ENCODE data around the gene B3GALT5. TPM values are rescaled to one million over a fixed set of nuclear protein-coding genes. Genes with fewer than 3 reads are reported as not detected.

B3GALT5 gene
- total and polyA plus RNA-seq, 8 donors: 0.12 to 8.3 (median 2.7) TPM; not detected in 1

DNA sequence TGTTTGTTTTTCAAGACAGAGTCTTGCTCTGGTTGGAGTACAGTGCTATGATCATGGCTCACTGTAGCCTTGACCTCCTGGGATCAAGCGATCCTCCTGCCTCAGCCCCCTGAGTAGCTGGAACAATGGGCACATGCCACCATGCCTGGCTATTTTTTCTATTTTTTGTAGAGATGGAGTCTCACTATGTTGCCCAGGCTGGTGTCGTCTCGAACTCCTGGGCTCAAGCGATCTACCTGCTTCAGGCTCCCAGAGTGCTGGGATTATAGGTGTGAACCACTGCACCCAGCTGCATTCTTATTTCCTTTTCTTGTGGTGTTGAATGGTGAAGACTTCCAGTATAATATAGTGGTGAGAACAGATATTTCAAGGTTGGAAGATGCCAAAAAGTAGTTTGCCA is 28.0 kb downstream of the B3GALT5 start:
- TF ChIP-seq POLR2A (IDR thresholded peaks at IDR 0.05): no peak
- TF ChIP-seq EP300 (IDR thresholded peaks at IDR 0.05): no peak
- TF ChIP-seq, protein P1, sequence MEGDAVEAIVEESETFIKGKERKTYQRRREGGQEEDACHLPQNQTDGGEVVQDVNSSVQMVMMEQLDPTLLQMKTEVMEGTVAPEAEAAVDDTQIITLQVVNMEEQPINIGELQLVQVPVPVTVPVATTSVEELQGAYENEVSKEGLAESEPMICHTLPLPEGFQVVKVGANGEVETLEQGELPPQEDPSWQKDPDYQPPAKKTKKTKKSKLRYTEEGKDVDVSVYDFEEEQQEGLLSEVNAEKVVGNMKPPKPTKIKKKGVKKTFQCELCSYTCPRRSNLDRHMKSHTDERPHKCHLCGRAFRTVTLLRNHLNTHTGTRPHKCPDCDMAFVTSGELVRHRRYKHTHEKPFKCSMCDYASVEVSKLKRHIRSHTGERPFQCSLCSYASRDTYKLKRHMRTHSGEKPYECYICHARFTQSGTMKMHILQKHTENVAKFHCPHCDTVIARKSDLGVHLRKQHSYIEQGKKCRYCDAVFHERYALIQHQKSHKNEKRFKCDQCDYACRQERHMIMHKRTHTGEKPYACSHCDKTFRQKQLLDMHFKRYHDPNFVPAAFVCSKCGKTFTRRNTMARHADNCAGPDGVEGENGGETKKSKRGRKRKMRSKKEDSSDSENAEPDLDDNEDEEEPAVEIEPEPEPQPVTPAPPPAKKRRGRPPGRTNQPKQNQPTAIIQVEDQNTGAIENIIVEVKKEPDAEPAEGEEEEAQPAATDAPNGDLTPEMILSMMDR (IDR thresholded peaks at IDR 0.05): no peak
- no peak for TF ChIP-seq POLR2AphosphoS5 (IDR thresholded peaks at IDR 0.05)
- H3K9me3 ChIP-seq: no peaks in the 10 kb centered on the region
- 94 to 100% (median 96%) methylated on average over 4 of the region's 4 CpGs for WGBS, 5 donors
- H3K27me3 ChIP-seq: peaks cover 0 to 13% (median 0%) of the 10 kb centered on the region in 3 donors
- H3K4me3 ChIP-seq: no peak overlapping the region
- no peak overlapping the region for H3K27ac ChIP-seq
- peaks cover 0 to 34% (median 13%) of the 10 kb centered on the region in 4 donors for H3K4me1 ChIP-seq
- intact Hi-C loops (cut with DNase I; ENCODE audit: low total_unique reads): no loop called here
- no peak for DNase-seq
- H3K36me3 ChIP-seq: no peaks in the 10 kb centered on the region

DNA sequence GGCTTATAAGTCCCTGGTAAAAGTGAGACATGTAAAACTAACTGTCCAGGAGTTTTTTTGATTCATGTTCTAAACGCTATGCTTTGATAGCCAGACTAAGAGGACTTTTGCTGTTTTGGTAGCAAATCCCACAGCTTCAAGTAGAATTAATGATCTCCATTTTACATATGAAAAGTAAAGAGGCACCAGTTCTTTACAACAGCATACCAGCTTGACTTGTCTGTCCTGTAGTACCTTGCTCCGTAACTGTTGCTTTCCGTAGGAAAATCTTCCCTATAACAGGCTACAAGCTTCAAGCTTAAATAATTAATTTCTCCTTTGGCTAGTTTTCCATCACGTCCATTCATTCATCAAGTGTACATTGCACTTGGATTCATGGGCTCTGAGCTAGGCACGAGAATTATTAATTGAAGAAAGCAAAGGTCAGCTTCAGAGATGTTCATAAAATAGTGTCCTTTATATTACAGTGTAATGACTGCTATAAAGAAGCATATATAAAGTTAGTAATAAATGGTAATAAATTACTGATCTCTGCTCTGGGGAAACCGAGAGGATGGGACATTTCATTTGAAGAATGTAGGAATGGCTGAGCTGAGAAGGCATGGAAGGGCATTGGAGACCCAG is 29.2 kb downstream of the B3GALT5 start:
- no peaks in the 10 kb centered on the region for H3K9me3 ChIP-seq
- peaks cover 0 to 9% (median 0%) of the 10 kb centered on the region in 3 donors for H3K27me3 ChIP-seq
- H3K36me3 ChIP-seq: no peaks in the 10 kb centered on the region
- no peak overlapping the region for H3K27ac ChIP-seq
- intact Hi-C loops (cut with DNase I; ENCODE audit: low total_unique reads): no loop called here
- 61 to 75% (median 68%) methylated on average over 6 of the region's 6 CpGs for WGBS, 5 donors
- no peak overlapping the region for H3K4me3 ChIP-seq
- no peak for DNase-seq
- H3K4me1 ChIP-seq: peaks cover 0 to 34% (median 13%) of the 10 kb centered on the region in 4 donors
- TF ChIP-seq EP300 (IDR thresholded peaks at IDR 0.05) (no peak), POLR2AphosphoS5 (IDR thresholded peaks at IDR 0.05) (no peak), POLR2A (IDR thresholded peaks at IDR 0.05) (no peak)
- TF ChIP-seq, protein P1 (IDR thresholded peaks at IDR 0.05): no peak

DNA sequence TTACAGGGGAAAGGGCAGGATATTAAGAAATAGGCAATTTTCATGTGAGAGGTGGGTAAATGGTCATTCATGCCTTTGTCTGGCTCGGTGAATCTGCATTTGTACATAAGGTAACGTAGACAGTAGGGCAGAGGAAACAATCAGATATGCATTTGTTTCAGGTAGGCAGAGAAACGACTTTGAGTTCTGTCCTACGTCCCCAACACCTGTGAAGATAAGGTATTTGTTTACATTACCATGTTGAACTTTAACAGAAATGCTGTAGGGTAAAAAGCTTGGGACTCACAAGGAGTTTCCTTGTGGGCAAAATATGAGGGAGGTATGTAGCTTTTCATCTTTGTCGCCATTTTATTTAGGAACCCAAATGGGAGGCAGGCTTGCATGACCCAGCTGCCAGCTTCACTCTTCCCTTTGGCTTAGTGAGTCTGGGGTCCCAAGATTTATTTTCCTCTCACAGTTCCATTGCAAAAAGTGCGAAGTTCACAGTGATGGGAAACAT is 31.4 kb downstream of the B3GALT5 start:
- Histone ChIP-seq H3K27me3 (no peaks in the 10 kb centered on the region), H3K9me3 (no peaks in the 10 kb centered on the region), H3K4me3 (no peak overlapping the region), H3K4me1 (peaks cover 0 to 25% (median 7%) of the 10 kb centered on the region in 4 donors), H3K27ac (peak overlapping the region in 1 of 5 donors; percentile 40), H3K36me3 (no peaks in the 10 kb centered on the region)
- TF ChIP-seq, protein P1 (IDR thresholded peaks at IDR 0.05): no peak
- no peak for TF ChIP-seq EP300 (IDR thresholded peaks at IDR 0.05)
- TF ChIP-seq POLR2A (IDR thresholded peaks at IDR 0.05): no peak
- no peak for TF ChIP-seq POLR2AphosphoS5 (IDR thresholded peaks at IDR 0.05)
- intact Hi-C loops (cut with DNase I; ENCODE audit: low total_unique reads): no loop called here
- WGBS, 5 donors: 39 to 50% (median 44%) methylated on average over 6 of the region's 6 CpGs
- DNase-seq: peak in 1 of 2 donors; percentile 65

DNA sequence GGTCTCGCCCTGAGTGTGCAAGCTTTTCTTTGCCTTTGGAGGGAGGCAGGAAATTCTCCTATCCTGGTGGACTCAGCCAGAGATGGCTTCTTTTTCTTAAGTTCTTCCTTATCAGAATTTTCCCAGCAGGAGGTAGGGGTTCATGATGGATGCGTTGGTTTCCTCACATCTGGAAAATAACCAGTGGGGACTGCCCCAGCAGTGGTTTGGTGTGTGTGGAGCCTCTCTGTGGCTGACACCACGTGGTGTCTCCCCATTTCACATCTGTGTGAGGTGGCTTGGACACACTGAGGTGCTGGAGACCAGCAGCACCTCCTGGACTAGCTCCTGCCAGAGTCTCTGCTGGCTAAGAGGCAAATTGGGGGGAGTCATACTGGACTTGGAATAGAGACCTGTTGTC is 32.6 kb downstream of the B3GALT5 start:
- WGBS, 5 donors: 67 to 86% (median 76%) methylated on average over 3 of the region's 3 CpGs
- intact Hi-C loops (cut with DNase I; ENCODE audit: low total_unique reads): no loop called here

More for the DNA sequence above, 32.6 kb downstream of the B3GALT5 start:
- DNase-seq: no peak
- no peak overlapping the region for H3K4me3 ChIP-seq
- no peaks in the 10 kb centered on the region for H3K27me3 ChIP-seq
- H3K27ac ChIP-seq: no peak overlapping the region
- H3K9me3 ChIP-seq: no peaks in the 10 kb centered on the region
- H3K4me1 ChIP-seq: peaks cover 0 to 25% (median 7%) of the 10 kb centered on the region in 4 donors
- no peaks in the 10 kb centered on the region for H3K36me3 ChIP-seq
- TF ChIP-seq POLR2AphosphoS5 (IDR thresholded peaks at IDR 0.05): no peak
- TF ChIP-seq EP300 (IDR thresholded peaks at IDR 0.05): no peak
- TF ChIP-seq POLR2A (IDR thresholded peaks at IDR 0.05): no peak
- TF ChIP-seq, protein P1 (IDR thresholded peaks at IDR 0.05): no peak
